ENCODE data around the gene PHKG2.

The PHKG2 gene

GRCh38 chr16:30725418-30725792 is 22.8 kb upstream of the PHKG2 start:
- in situ Hi-C loops (cut with HindIII; ENCODE audit: low sequenced_read_pairs), result no loop called here

GRCh38 chr16:30728321-30728720 is 19.9 kb upstream of the PHKG2 start:
- in situ Hi-C loops (cut with HindIII; ENCODE audit: low sequenced_read_pairs), result no loop called here

GRCh38 chr16:30728899-30729672 is 19.1 kb upstream of the PHKG2 start:
- in situ Hi-C loops (cut with HindIII; ENCODE audit: low sequenced_read_pairs), result no loop called here

- in situ Hi-C loops (cut with HindIII; ENCODE audit: low sequenced_read_pairs), result no loop called here
These were observed 16.8 kb upstream of the PHKG2 start for GRCh38 chr16:30731411-30731810.

- in situ Hi-C loops (cut with HindIII; ENCODE audit: low sequenced_read_pairs), result no loop called here
These were observed 11.0 kb upstream of the PHKG2 start for GRCh38 chr16:30736995-30737793.

- in situ Hi-C loops (cut with HindIII; ENCODE audit: low sequenced_read_pairs), result no loop called here
These were observed 10.2 kb upstream of the PHKG2 start for GRCh38 chr16:30737794-30738648.

- in situ Hi-C loops (cut with HindIII; ENCODE audit: low sequenced_read_pairs), result no loop called here
These were observed 9.0 kb upstream of the PHKG2 start for GRCh38 chr16:30738984-30739951.

GRCh38 chr16:30740364-30741251 is 7.6 kb upstream of the PHKG2 start:
- in situ Hi-C loops (cut with HindIII; ENCODE audit: low sequenced_read_pairs), result no loop called here

- in situ Hi-C loops (cut with HindIII; ENCODE audit: low sequenced_read_pairs), result no loop called here
These were observed 6.7 kb upstream of the PHKG2 start for GRCh38 chr16:30741461-30741914.

GRCh38 chr16:30743716-30744115 is 4.5 kb upstream of the PHKG2 start:
- in situ Hi-C loops (cut with HindIII; ENCODE audit: low sequenced_read_pairs), result no loop called here

- in situ Hi-C loops (cut with HindIII; ENCODE audit: low sequenced_read_pairs), result no loop called here
These were observed 4.0 kb upstream of the PHKG2 start for GRCh38 chr16:30744183-30744582.

- in situ Hi-C loops (cut with HindIII; ENCODE audit: low sequenced_read_pairs), result no loop called here
These were observed 3.1 kb upstream of the PHKG2 start for GRCh38 chr16:30745082-30745481.

GRCh38 chr16:30746638-30747175 is 1.5 kb upstream of the PHKG2 start:
- in situ Hi-C loops (cut with HindIII; ENCODE audit: low sequenced_read_pairs), result no loop called here

- in situ Hi-C loops (cut with HindIII; ENCODE audit: low sequenced_read_pairs), result no loop called here
These were observed 894 bp upstream of the PHKG2 start for GRCh38 chr16:30747331-30747730.

- in situ Hi-C loops (cut with HindIII; ENCODE audit: low sequenced_read_pairs), result no loop called here
These were observed 615 bp downstream of the PHKG2 start for GRCh38 chr16:30748634-30749445.

GRCh38 chr16:30750201-30750600 is 2.0 kb downstream of the PHKG2 start:
- in situ Hi-C loops (cut with HindIII; ENCODE audit: low sequenced_read_pairs), result no loop called here

- in situ Hi-C loops (cut with HindIII; ENCODE audit: low sequenced_read_pairs), result no loop called here
These were observed 2.7 kb downstream of the PHKG2 start for GRCh38 chr16:30750876-30751465.

- in situ Hi-C loops (cut with HindIII; ENCODE audit: low sequenced_read_pairs), result no loop called here
These were observed 5.4 kb downstream of the PHKG2 start for GRCh38 chr16:30753596-30753995.
